Activated CD4-positive, CD25-positive, alpha-beta regulatory T cell treated with anti-CD3 and anti-CD28 coated beads, Interleukin-2, amount 50 U/mL, for 16 hours (primary cell): ENCODE data around the gene CYP2C9.

ENCODE experiments used
- DNase-seq: peaks from one replicate; pipeline ENCODE4 v3.0.0-alpha.2; 2020; ENCODE audit warnings: low read depth, low spot score

The CYP2C9 gene

GRCh38 chr10:95039281-95039680, 100.8 kb downstream of the CYP2C9 start:
- no peak for DNase-seq
